ENCODE data around the gene GOLGA6B.
"Not testable (repeated sequence)": the region's sequence is repeated elsewhere in the genome, so short reads cannot be mapped to it uniquely, and the experiment has no call there.

Gene GOLGA6B

GRCh38 chr15:72654397-72654796 is at the start of gene GOLGA6B:
TSS of gene GOLGA6B (plus strand) at chr15:72654697. CDS start at chr15:72654738, 41 bp downstream.
- not testable (repeated sequence) for DNase-seq

- no peak for DNase-seq
Observed at GRCh38 chr15:72604794-72605193, 49.7 kb upstream of the GOLGA6B start.

GRCh38 chr15:72608084-72608483 is 46.4 kb upstream of the GOLGA6B start:
- DNase-seq, result not testable (repeated sequence)

GRCh38 chr15:72609862-72610261 is 44.6 kb upstream of the GOLGA6B start:
- no peak for DNase-seq

GRCh38 chr15:72612324-72612723 is 42.2 kb upstream of the GOLGA6B start:
- DNase-seq, result not testable (repeated sequence)

- DNase-seq, result no peak
Observed at GRCh38 chr15:72614810-72615532, 39.5 kb upstream of the GOLGA6B start.

GRCh38 chr15:72615533-72616233 is 38.8 kb upstream of the GOLGA6B start:
- DNase-seq, result not testable (repeated sequence)

- DNase-seq, result no peak
Observed at GRCh38 chr15:72616491-72617210, 37.8 kb upstream of the GOLGA6B start.

- DNase-seq, result not testable (repeated sequence)
Observed at GRCh38 chr15:72623854-72624253, 30.6 kb upstream of the GOLGA6B start.

GRCh38 chr15:72626153-72626552 is 28.3 kb upstream of the GOLGA6B start:
- not testable (repeated sequence) for DNase-seq

GRCh38 chr15:72628249-72629067 is 26.0 kb upstream of the GOLGA6B start:
- not testable (repeated sequence) for DNase-seq

- not testable (repeated sequence) for DNase-seq
Observed at GRCh38 chr15:72629068-72629570, 25.4 kb upstream of the GOLGA6B start.

GRCh38 chr15:72636519-72637282 is 17.8 kb upstream of the GOLGA6B start:
- DNase-seq, result peak; percentile 39

GRCh38 chr15:72639759-72640483 is 14.6 kb upstream of the GOLGA6B start:
- DNase-seq, result not testable (repeated sequence)

GRCh38 chr15:72642271-72642670 is 12.2 kb upstream of the GOLGA6B start:
- not testable (repeated sequence) for DNase-seq

GRCh38 chr15:72648631-72649253 is 5.8 kb upstream of the GOLGA6B start:
- not testable (repeated sequence) for DNase-seq

GRCh38 chr15:72656014-72656413 is 1.5 kb downstream of the GOLGA6B start:
- not testable (repeated sequence) for DNase-seq

GRCh38 chr15:72661081-72661480 is 6.6 kb downstream of the GOLGA6B start:
- not testable (repeated sequence) for DNase-seq

GRCh38 chr15:72663931-72664330 is 9.4 kb downstream of the GOLGA6B start:
- not testable (repeated sequence) for DNase-seq

GRCh38 chr15:72665706-72666105 is 11.2 kb downstream of the GOLGA6B start:
- not testable (repeated sequence) for DNase-seq

All from activated CD4-positive, alpha-beta T cell treated with anti-CD3 and anti-CD28 coated beads, Interleukin-2, amount 50 U/mL, for 1 hour (primary cell).